ENCODE measurements around the gene RAPGEF6. TPM values are rescaled to one million over a fixed set of nuclear protein-coding genes. Genes with fewer than 3 reads are reported as not detected.

The RAPGEF6 gene
- total RNA-seq, 4 donors from 2014 or later = 10.2 to 26.5 (median 13.7) TPM

GRCh38 chr5:131671409-131671808 lies 36.4 kb upstream of the RAPGEF6 start:
- H3K27me3 ChIP-seq = no peaks in the 10 kb centered on the region
- H3K4me3 ChIP-seq = no peak overlapping the region
- no peak for TF ChIP-seq POLR2A (IDR thresholded peaks at IDR 0.05)
- TF ChIP-seq CTCF (IDR thresholded peaks at IDR 0.05) = no peak
- no peaks in the 10 kb centered on the region for H3K9me3 ChIP-seq
- intact Hi-C loops (cut with DNase I) = no loop called here
- H3K36me3 ChIP-seq = peaks cover 5 to 89% (median 8%) of the 10 kb centered on the region in 3 donors
- H3K27ac ChIP-seq = peak overlapping the region; percentile 40 to 77 (median 72)
- DNase-seq = no peak
- peaks cover 0 to 29% (median 6%) of the 10 kb centered on the region in 3 donors for H3K4me1 ChIP-seq

GRCh38 chr5:131664929-131665328 lies 29.9 kb upstream of the RAPGEF6 start:
- Histone ChIP-seq H3K4me3 (no peak overlapping the region), H3K27ac (no peak overlapping the region), H3K36me3 (peaks cover 0 to 84% (median 14%) of the 10 kb centered on the region in 3 donors), H3K9me3 (peaks cover 0 to 23% (median 0%) of the 10 kb centered on the region in 3 donors), H3K4me1 (no peaks in the 10 kb centered on the region), H3K27me3 (no peaks in the 10 kb centered on the region)
- no peak for DNase-seq
- TF ChIP-seq POLR2A (IDR thresholded peaks at IDR 0.05) (no peak), CTCF (IDR thresholded peaks at IDR 0.05) (no peak)
- WGBS, 2 donors = 80 to 93% methylated on average over 1 of the region's 1 CpG
- intact Hi-C loops (cut with DNase I) = no loop called here

- peaks cover 6 to 70% (median 7%) of the 10 kb centered on the region in 3 donors for H3K36me3 ChIP-seq
- DNase-seq = no peak
- H3K4me3 ChIP-seq = no peak overlapping the region
- peaks cover 0 to 29% (median 0%) of the 10 kb centered on the region in 3 donors for H3K9me3 ChIP-seq
- H3K27me3 ChIP-seq = no peaks in the 10 kb centered on the region
- TF ChIP-seq POLR2A (IDR thresholded peaks at IDR 0.05) (no peak), CTCF (IDR thresholded peaks at IDR 0.05) (no peak)
- H3K27ac ChIP-seq = no peak overlapping the region
- intact Hi-C loops (cut with DNase I) = no loop called here
- 75 to 80% methylated on average over 1 of the region's 1 CpG for WGBS, 2 donors
- H3K4me1 ChIP-seq = no peaks in the 10 kb centered on the region
Observed at GRCh38 chr5:131661933-131662332, 26.9 kb upstream of the RAPGEF6 start.

- Histone ChIP-seq H3K36me3 (peaks cover 6 to 68% (median 7%) of the 10 kb centered on the region in 3 donors), H3K4me3 (no peak overlapping the region), H3K4me1 (no peaks in the 10 kb centered on the region), H3K27ac (no peak overlapping the region), H3K27me3 (no peaks in the 10 kb centered on the region), H3K9me3 (peaks cover 0 to 29% (median 0%) of the 10 kb centered on the region in 3 donors)
- DNase-seq = no peak
- TF ChIP-seq CTCF (IDR thresholded peaks at IDR 0.05) (no peak), POLR2A (IDR thresholded peaks at IDR 0.05) (no peak)
- intact Hi-C loops (cut with DNase I) = no loop called here
- 100% methylated on average over 1 to 3 of the region's 9 CpGs for WGBS, 2 donors
Observed at GRCh38 chr5:131659841-131660240, 24.8 kb upstream of the RAPGEF6 start.

- Histone ChIP-seq H3K36me3 (peaks cover 6 to 73% (median 7%) of the 10 kb centered on the region in 3 donors), H3K27ac (no peak overlapping the region), H3K4me1 (no peaks in the 10 kb centered on the region), H3K9me3 (peaks cover 0 to 29% (median 0%) of the 10 kb centered on the region in 3 donors), H3K4me3 (no peak overlapping the region), H3K27me3 (no peaks in the 10 kb centered on the region)
- TF ChIP-seq CTCF (IDR thresholded peaks at IDR 0.05) (no peak), POLR2A (IDR thresholded peaks at IDR 0.05) (no peak)
- WGBS, 2 donors = 100% methylated on average over 5 to 7 of the region's 13 CpGs
- DNase-seq = no peak
- intact Hi-C loops (cut with DNase I) = no loop called here
Observed at GRCh38 chr5:131659290-131659689, 24.3 kb upstream of the RAPGEF6 start.
